Stimulated activated CD8-positive, alpha-beta memory T cell treated with anti-CD3 and anti-CD28 coated beads, Interleukin-15, amount 100 ng/mL, for 48 hours (primary cell): ENCODE results near the gene DBNL.

ENCODE experiments used
- DNase-seq, 2 donors: peaks; one replicate each; pipeline ENCODE4 v3.0.0-alpha.2; 2020; ENCODE audit warnings: low read depth in 2 of 2

The DBNL gene

DNA sequence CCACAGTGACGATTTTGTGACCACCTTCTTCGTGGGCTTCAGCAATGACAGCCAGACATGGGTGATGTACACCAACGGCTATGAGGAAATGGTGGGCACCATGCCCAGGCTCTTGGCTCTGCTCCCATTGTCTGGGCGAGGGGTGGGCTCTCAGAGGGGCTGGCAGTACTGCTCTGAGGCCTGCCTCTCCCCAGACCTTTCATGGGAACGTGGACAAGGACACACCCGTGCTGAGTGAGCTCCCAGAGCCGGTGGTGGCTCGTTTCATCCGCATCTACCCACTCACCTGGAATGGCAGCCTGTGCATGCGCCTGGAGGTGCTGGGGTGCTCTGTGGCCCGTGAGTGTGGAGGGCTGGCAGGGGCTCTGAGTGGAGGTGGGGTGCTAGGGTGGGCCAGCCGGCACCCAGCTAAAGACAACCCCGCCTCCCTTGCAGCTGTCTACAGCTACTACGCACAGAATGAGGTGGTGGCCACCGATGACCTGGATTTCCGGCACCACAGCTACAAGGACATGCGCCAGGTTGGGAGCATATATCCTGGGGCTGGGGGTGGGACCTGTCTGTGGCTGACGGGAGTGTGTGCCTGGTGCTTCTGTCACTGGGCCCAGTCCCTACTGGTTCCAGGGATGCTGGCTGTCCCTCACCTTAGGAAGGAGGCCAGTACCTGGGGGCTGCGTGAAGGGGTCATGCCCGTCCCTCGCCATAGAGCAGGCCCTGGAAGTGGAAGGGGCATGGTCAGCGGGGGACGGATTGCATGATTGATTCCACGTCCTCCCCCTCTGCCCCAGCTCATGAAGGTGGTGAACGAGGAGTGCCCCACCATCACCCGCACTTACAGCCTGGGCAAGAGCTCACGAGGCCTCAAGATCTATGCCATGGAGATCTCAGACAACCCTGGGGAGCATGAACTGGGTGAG, 66.5 kb downstream of the DBNL start:
- DNase-seq: no peak
